Spinal cord (tissue), 10 donors: ENCODE results near the gene KLF7. TPM values are rescaled to one million over a fixed set of nuclear protein-coding genes. Genes with fewer than 3 reads are reported as not detected.
"Not testable (repeated sequence)": the region's sequence is repeated elsewhere in the genome, so short reads cannot be mapped to it uniquely, and the experiment has no call there.

Experiments used
- DNase-seq, 6 donors: peaks; one replicate each; pipeline versions ENCODE4 v3.0.0 to v3.0.0-alpha.2; 2013 to 2015; ENCODE audit warnings: low spot score in 6 of 6, low read depth in 4 of 6
- H3K27ac ChIP-seq: one replicate; pipeline ENCODE4 v1.5.1; 2013; ENCODE audit warnings: low read depth, low read length, control low read depth
- H3K27me3 ChIP-seq: one replicate; pipeline ENCODE4 v1.6.1; 2013; ENCODE audit warnings: low read length; ENCODE audit not compliant: control insufficient read depth, insufficient read depth
- H3K36me3 ChIP-seq: one replicate; pipeline ENCODE4 v1.6.1; 2013; ENCODE audit warnings: low read length; ENCODE audit not compliant: control insufficient read depth, insufficient read depth
- H3K4me1 ChIP-seq: one replicate; pipeline ENCODE4 v1.6.1; 2013; ENCODE audit warnings: low read length; ENCODE audit not compliant: control insufficient read depth, insufficient read depth
- H3K4me3 ChIP-seq: one replicate; pipeline ENCODE4 v1.5.1; 2013; ENCODE audit warnings: low read depth, low read length, control low read depth
- H3K9me3 ChIP-seq: one replicate; pipeline ENCODE4 v1.6.1; 2013; ENCODE audit warnings: low read length; ENCODE audit not compliant: control insufficient read depth, insufficient read depth
- WGBS: methylation state at CpG from one replicate; pipeline ENCODE4 v1.1.5; 2013; ENCODE audit warnings: missing lambda C conversion rate; ENCODE audit not compliant: insufficient coverage; 5-methylcytosine and 5-hydroxymethylcytosine counted together
- polyA plus RNA-seq, 2 donors: library from polyadenylated mRNA; unstranded; fragments of 120-200 nt; gene quantifications; one replicate each; pipeline ENCODE4 v1.2.1, GENCODE V29; 2013; ENCODE audit not compliant: insufficient read length in 2 of 2
- total RNA-seq, 2 donors: library from RNA; depleted of rRNA in 1 of 2; stranded (reverse); fragments of 120-200 nt in 1 of 2; fragments of >200 nt in 1 of 2; gene quantifications; one replicate each; pipeline versions ENCODE4 v1.2.3 to v1.2.4, GENCODE V29; 2013 to 2014
- donor health status: healthy.

The KLF7 gene
- total and polyA plus RNA-seq, 4 donors = 18.2 to 30.0 (median 26.3) TPM

GRCh38 chr2:207044379-207045362 lies 121.1 kb downstream of the KLF7 start:
- no peaks in the 10 kb centered on the region for H3K9me3 ChIP-seq
- DNase-seq = no peak
- WGBS = 92% methylated on average over 9 of the region's 13 CpGs
- H3K27ac ChIP-seq = no peak overlapping the region
- no peaks in the 10 kb centered on the region for H3K27me3 ChIP-seq
- H3K4me1 ChIP-seq = peaks cover 14% of the 10 kb centered on the region
- no peak overlapping the region for H3K4me3 ChIP-seq
- no peaks in the 10 kb centered on the region for H3K36me3 ChIP-seq

- no peaks in the 10 kb centered on the region for H3K36me3 ChIP-seq
- H3K9me3 ChIP-seq = no peaks in the 10 kb centered on the region
- no peak overlapping the region for H3K27ac ChIP-seq
- H3K27me3 ChIP-seq = no peaks in the 10 kb centered on the region
- DNase-seq = no peak
- no peak overlapping the region for H3K4me3 ChIP-seq
- peaks cover 19% of the 10 kb centered on the region for H3K4me1 ChIP-seq
- 40% methylated on average over 1 of the region's 1 CpG for WGBS
Observed at GRCh38 chr2:207042841-207043240, 122.9 kb downstream of the KLF7 start.

GRCh38 chr2:207041786-207042554 lies 123.8 kb downstream of the KLF7 start:
- H3K4me3 ChIP-seq = no peak overlapping the region
- H3K27ac ChIP-seq = no peak overlapping the region
- H3K9me3 ChIP-seq = no peaks in the 10 kb centered on the region
- WGBS = no CpG with 5 or more reads among the region's 9 CpGs
- no peaks in the 10 kb centered on the region for H3K36me3 ChIP-seq
- peak in 2 of 6 donors; percentile 48 to 87 for DNase-seq
- no peaks in the 10 kb centered on the region for H3K27me3 ChIP-seq
- H3K4me1 ChIP-seq = peaks cover 19% of the 10 kb centered on the region

GRCh38 chr2:207041279-207041678 lies 124.5 kb downstream of the KLF7 start:
- Histone ChIP-seq H3K4me1 (peaks cover 19% of the 10 kb centered on the region), H3K4me3 (peak overlapping the region; percentile 19), H3K27ac (no peak overlapping the region), H3K27me3 (no peaks in the 10 kb centered on the region), H3K9me3 (no peaks in the 10 kb centered on the region), H3K36me3 (no peaks in the 10 kb centered on the region)
- WGBS = no CpG with 5 or more reads among the region's 10 CpGs
- DNase-seq = peak in 2 of 6 donors; percentile 64 to 81

- Histone ChIP-seq H3K4me3 (no peak overlapping the region), H3K9me3 (no peaks in the 10 kb centered on the region), H3K36me3 (no peaks in the 10 kb centered on the region), H3K4me1 (peaks cover 19% of the 10 kb centered on the region), H3K27me3 (no peaks in the 10 kb centered on the region), H3K27ac (no peak overlapping the region)
- WGBS = 80% methylated on average over 7 of the region's 9 CpGs
- no peak for DNase-seq
Observed at GRCh38 chr2:207040696-207041095, 125.1 kb downstream of the KLF7 start.

- Histone ChIP-seq H3K9me3 (no peaks in the 10 kb centered on the region), H3K27ac (no peak overlapping the region), H3K36me3 (no peaks in the 10 kb centered on the region), H3K4me3 (no peak overlapping the region), H3K4me1 (peaks cover 19% of the 10 kb centered on the region), H3K27me3 (no peaks in the 10 kb centered on the region)
- no peak for DNase-seq
- WGBS = 89% methylated on average over 3 of the region's 4 CpGs
Observed at GRCh38 chr2:207039225-207039624, 126.5 kb downstream of the KLF7 start.

- Histone ChIP-seq H3K27ac (no peak overlapping the region), H3K9me3 (no peaks in the 10 kb centered on the region), H3K4me3 (no peak overlapping the region), H3K4me1 (peaks cover 19% of the 10 kb centered on the region), H3K27me3 (no peaks in the 10 kb centered on the region), H3K36me3 (no peaks in the 10 kb centered on the region)
- DNase-seq = no peak
- WGBS = no CpG with 5 or more reads among the region's 2 CpGs
Observed at GRCh38 chr2:207038299-207038698, 127.4 kb downstream of the KLF7 start.

GRCh38 chr2:207037896-207038295 lies 127.9 kb downstream of the KLF7 start:
- no CpG with 5 or more reads among the region's 7 CpGs for WGBS
- no peak overlapping the region for H3K4me3 ChIP-seq
- DNase-seq = no peak
- peaks cover 19% of the 10 kb centered on the region for H3K4me1 ChIP-seq
- no peaks in the 10 kb centered on the region for H3K9me3 ChIP-seq
- H3K27me3 ChIP-seq = no peaks in the 10 kb centered on the region
- no peak overlapping the region for H3K27ac ChIP-seq
- no peaks in the 10 kb centered on the region for H3K36me3 ChIP-seq

- no CpG with 5 or more reads among the region's 8 CpGs for WGBS
- DNase-seq, H3K27ac ChIP-seq, H3K9me3 ChIP-seq, H3K36me3 ChIP-seq, H3K4me3 ChIP-seq, H3K27me3 ChIP-seq: not testable (repeated sequence)
- peaks cover 19% of the 10 kb centered on the region for H3K4me1 ChIP-seq
Observed at GRCh38 chr2:207037023-207037422, 128.7 kb downstream of the KLF7 start.
